Motor neuron (in vitro differentiated cells): ENCODE measurements around the gene GIMAP4. TPM values are rescaled to one million over a fixed set of nuclear protein-coding genes. Genes with fewer than 3 reads are reported as not detected.

ENCODE experiments used
- total RNA-seq, 8 experiments: library from RNA; unstranded; fragments of 300-600 nt; gene quantifications; 2 replicates each; pipeline versions ENCODE4 v1.2.3 to v1.2.4, GENCODE V29; 2022

GIMAP4 gene
- total RNA-seq, 8 experiments from 2014 or later: 0.05 to 0.57 (median 0.38) TPM; not detected in 3

Other genes starting within 250 kb of the GIMAP4 start
- gene LRRC61, start 244.0 kb upstream of the GIMAP4 start, total RNA-seq: 1 to 10 TPM in 5 of 8 experiments, under 1 TPM in 2, not detected in 1; 0.22 to 8.6 (median 1.3) TPM
- gene ACTR3C, start 243.8 kb upstream of the GIMAP4 start, total RNA-seq: 1 to 10 TPM in 1 of 8 experiments, under 1 TPM in 7; 0.11 to 1.1 (median 0.41) TPM
- 10 to 100 TPM in 5 of 8 experiments, 1 to 10 TPM in 2, under 1 TPM in 1; 0.35 to 83.5 (median 12.3) TPM for gene RARRES2, start 225.8 kb upstream of the GIMAP4 start, total RNA-seq
- gene REPIN1, start 198.6 kb upstream of the GIMAP4 start, total RNA-seq: 100 to 1,000 TPM in 1 of 8 experiments, 10 to 100 TPM in 7; 54.9 to 102 (median 67.1) TPM
- 10 to 100 TPM in 3 of 8 experiments, 1 to 10 TPM in 5; 1.6 to 12.5 (median 8.1) TPM for gene ZNF775, start 188.1 kb upstream of the GIMAP4 start, total RNA-seq
- under 1 TPM in 5 of 8 experiments, not detected in 3; 0.05 to 0.47 (median 0.14) TPM for gene GIMAP8, start 116.8 kb upstream of the GIMAP4 start, total RNA-seq
- gene GIMAP7, start 52.5 kb upstream of the GIMAP4 start, total RNA-seq: under 1 TPM in 2 of 8 experiments, not detected in 6; 0.35 to 0.38 TPM
- under 1 TPM in 5 of 8 experiments, not detected in 3; 0.05 to 0.62 (median 0.31) TPM for gene GIMAP6, start 65.0 kb downstream of the GIMAP4 start, total RNA-seq
- 1 to 10 TPM in 3 of 8 experiments, under 1 TPM in 3, not detected in 2; 0.13 to 3.3 (median 0.97) TPM for gene GIMAP2, start 118.3 kb downstream of the GIMAP4 start, total RNA-seq
- gene GIMAP1, start 149.2 kb downstream of the GIMAP4 start, total RNA-seq: under 1 TPM in 4 of 8 experiments, not detected in 4; 0.04 to 0.59 (median 0.40) TPM
- 1 to 10 TPM in 1 of 8 experiments, under 1 TPM in 4, not detected in 3; 0.17 to 2.0 (median 0.80) TPM for gene GIMAP5, start 170.0 kb downstream of the GIMAP4 start, total RNA-seq
- gene TMEM176B, start 233.0 kb downstream of the GIMAP4 start, total RNA-seq: 100 to 1,000 TPM in 1 of 8 experiments, 10 to 100 TPM in 5, 1 to 10 TPM in 1, under 1 TPM in 1; 0.49 to 134 (median 29.1) TPM
- 100 to 1,000 TPM in 1 of 8 experiments, 10 to 100 TPM in 5, 1 to 10 TPM in 1, under 1 TPM in 1; 0.42 to 179 (median 25.6) TPM for gene TMEM176A, start 233.4 kb downstream of the GIMAP4 start, total RNA-seq